Colonic mucosa (tissue), 4 donors: ENCODE results near the gene SPINT2. TPM values are rescaled to one million over a fixed set of nuclear protein-coding genes. Genes with fewer than 3 reads are reported as not detected.

ENCODE experiments used
- DNase-seq: peaks from one replicate; pipeline ENCODE4 v3.0.0-alpha.2; 2020
- H3K27ac ChIP-seq: fragments of 200-600 bp; one replicate; pipeline ENCODE4 v1.8.0; 2021
- H3K27me3 ChIP-seq: fragments of 200-600 bp; one replicate; pipeline ENCODE4 v1.8.0; 2021
- H3K36me3 ChIP-seq: fragments of 200-600 bp; one replicate; pipeline ENCODE4 v1.8.0; 2021
- H3K4me1 ChIP-seq: fragments of 200-600 bp; one replicate; pipeline ENCODE4 v1.8.0; 2021; ENCODE audit warnings: mild to moderate bottlenecking
- H3K4me3 ChIP-seq: fragments of 200-600 bp; one replicate; pipeline ENCODE4 v1.8.0; 2021
- H3K9ac ChIP-seq, 2 donors: one replicate each; pipeline ENCODE4 v1.7.0; 2013; ENCODE audit warnings: control low read depth in 2 of 2, low read depth in 2 of 2, low read length in 2 of 2
- H3K9me3 ChIP-seq: fragments of 200-600 bp; one replicate; pipeline ENCODE4 v1.8.0; 2021
- intact Hi-C: fragments of 100-400 bp; cut with DNase I; formaldehyde crosslinking; loops from one replicate; pipeline ENCODE4 v1.14.1; 2022
- total RNA-seq, 2 donors: library from RNA; stranded (reverse); fragmentation: NEBNext Ultra II Directional in 1 of 2; extraction: Animal tissue kit (Norgen Biotek cat#: 25700) in 1 of 2; gene quantifications; one replicate each; pipeline ENCODE4 v1.2.1, GENCODE V29; 2021
- TF ChIP-seq, protein P1 (sequence below): fragments of 200-600 bp; IDR thresholded peaks from one replicate; pipeline ENCODE4 v1.8.0; 2022; ENCODE audit warnings: antibody characterized with exemption, mild to moderate bottlenecking
- donor health status: healthy.
- donor health status: DM: no; HTN: no; CAD: no.
- donor health status: DM: no; HTN: no; CAD: no.

SPINT2 gene
- total RNA-seq, 2 donors from 2014 or later: 790 to 935 TPM

DNA sequence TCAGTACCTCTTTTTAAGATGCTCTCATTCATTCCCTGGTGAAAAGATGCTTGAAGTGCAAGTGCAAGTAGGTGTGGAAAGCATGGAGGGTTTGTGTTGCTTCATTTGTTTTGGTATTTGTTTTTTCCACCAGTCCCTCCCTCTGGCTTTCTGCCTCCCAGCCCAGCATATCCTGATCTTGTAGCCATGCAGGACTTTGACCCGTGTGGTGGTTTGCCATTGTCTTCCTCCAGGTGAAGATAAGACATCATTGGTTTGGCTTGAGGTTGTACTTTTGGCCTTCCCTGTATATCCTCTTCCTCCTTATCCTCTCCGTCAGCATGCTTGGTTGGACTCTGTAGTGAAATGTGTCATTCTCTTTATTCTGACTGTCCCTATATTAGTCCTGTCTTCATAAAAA is 9.1 kb downstream of the SPINT2 start:
- intact Hi-C loops: no loop called here
- Histone ChIP-seq H3K4me3 (no peak overlapping the region), H3K9me3 (no peaks in the 10 kb centered on the region), H3K9ac (peak overlapping the region in 1 of 2 donors; percentile 30), H3K36me3 (no peaks in the 10 kb centered on the region), H3K27ac (peak overlapping the region; percentile 70), H3K27me3 (no peaks in the 10 kb centered on the region), H3K4me1 (peaks cover 18% of the 10 kb centered on the region)
- TF ChIP-seq, protein P1, sequence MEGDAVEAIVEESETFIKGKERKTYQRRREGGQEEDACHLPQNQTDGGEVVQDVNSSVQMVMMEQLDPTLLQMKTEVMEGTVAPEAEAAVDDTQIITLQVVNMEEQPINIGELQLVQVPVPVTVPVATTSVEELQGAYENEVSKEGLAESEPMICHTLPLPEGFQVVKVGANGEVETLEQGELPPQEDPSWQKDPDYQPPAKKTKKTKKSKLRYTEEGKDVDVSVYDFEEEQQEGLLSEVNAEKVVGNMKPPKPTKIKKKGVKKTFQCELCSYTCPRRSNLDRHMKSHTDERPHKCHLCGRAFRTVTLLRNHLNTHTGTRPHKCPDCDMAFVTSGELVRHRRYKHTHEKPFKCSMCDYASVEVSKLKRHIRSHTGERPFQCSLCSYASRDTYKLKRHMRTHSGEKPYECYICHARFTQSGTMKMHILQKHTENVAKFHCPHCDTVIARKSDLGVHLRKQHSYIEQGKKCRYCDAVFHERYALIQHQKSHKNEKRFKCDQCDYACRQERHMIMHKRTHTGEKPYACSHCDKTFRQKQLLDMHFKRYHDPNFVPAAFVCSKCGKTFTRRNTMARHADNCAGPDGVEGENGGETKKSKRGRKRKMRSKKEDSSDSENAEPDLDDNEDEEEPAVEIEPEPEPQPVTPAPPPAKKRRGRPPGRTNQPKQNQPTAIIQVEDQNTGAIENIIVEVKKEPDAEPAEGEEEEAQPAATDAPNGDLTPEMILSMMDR: no peak
- DNase-seq: peak; percentile 92

DNA sequence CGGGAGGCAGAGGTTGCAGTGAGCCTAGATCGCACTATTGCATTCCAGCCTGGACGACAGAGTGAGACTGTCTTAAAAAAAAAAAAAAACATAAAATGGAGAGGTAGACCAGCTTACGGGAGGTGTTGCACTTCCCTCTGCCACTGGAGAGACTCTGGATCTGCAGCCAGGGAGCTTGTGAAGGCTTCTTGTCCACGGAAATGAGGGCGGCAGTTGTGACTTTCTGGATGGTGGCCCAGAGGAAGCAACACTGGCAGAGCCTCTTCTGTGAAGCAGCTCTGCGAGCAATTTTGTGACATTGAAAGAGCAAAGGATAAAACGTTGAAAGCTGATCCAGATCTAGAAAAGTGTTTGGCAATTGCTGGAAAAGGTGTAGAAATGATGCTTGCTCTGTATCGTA is 10.4 kb downstream of the SPINT2 start:
- TF ChIP-seq, protein P1: no peak
- H3K27ac ChIP-seq: peak overlapping the region; percentile 70
- H3K27me3 ChIP-seq: no peaks in the 10 kb centered on the region
- intact Hi-C loops: no loop called here
- H3K36me3 ChIP-seq: no peaks in the 10 kb centered on the region
- peaks cover 18% of the 10 kb centered on the region for H3K4me1 ChIP-seq
- H3K4me3 ChIP-seq: no peak overlapping the region
- H3K9me3 ChIP-seq: no peaks in the 10 kb centered on the region
- H3K9ac ChIP-seq: peak overlapping the region; percentile 29 to 68
- peak; percentile 58 for DNase-seq

GRCh38 chr19:38276942-38277517 is 12.7 kb downstream of the SPINT2 start:
- Histone ChIP-seq H3K9me3 (no peaks in the 10 kb centered on the region), H3K9ac (no peak overlapping the region), H3K27ac (no peak overlapping the region), H3K4me3 (no peak overlapping the region), H3K27me3 (no peaks in the 10 kb centered on the region), H3K36me3 (no peaks in the 10 kb centered on the region), H3K4me1 (peaks cover 6% of the 10 kb centered on the region)
- TF ChIP-seq, protein P1: no peak
- no peak for DNase-seq
- intact Hi-C loops: no loop called here

- no peaks in the 10 kb centered on the region for H3K9me3 ChIP-seq
- H3K27me3 ChIP-seq: no peaks in the 10 kb centered on the region
- intact Hi-C loops: no loop called here
- H3K9ac ChIP-seq: no peak overlapping the region
- DNase-seq: no peak
- no peak overlapping the region for H3K4me3 ChIP-seq
- TF ChIP-seq, protein P1: no peak
- peak overlapping the region; percentile 13 for H3K27ac ChIP-seq
- H3K4me1 ChIP-seq: peaks cover 2% of the 10 kb centered on the region
- H3K36me3 ChIP-seq: no peaks in the 10 kb centered on the region
These were observed 13.2 kb downstream of the SPINT2 start for GRCh38 chr19:38277549-38277948.

- no peak for DNase-seq
- intact Hi-C loops: no loop called here
- TF ChIP-seq, protein P1: no peak
- Histone ChIP-seq H3K36me3 (no peaks in the 10 kb centered on the region), H3K27me3 (no peaks in the 10 kb centered on the region), H3K4me1 (no peaks in the 10 kb centered on the region), H3K4me3 (no peak overlapping the region), H3K27ac (peak overlapping the region; percentile 13), H3K9ac (peak overlapping the region in 1 of 2 donors; percentile 65), H3K9me3 (no peaks in the 10 kb centered on the region)
These were observed 13.8 kb downstream of the SPINT2 start for GRCh38 chr19:38277969-38278680.
